Stimulated activated CD4-positive, alpha-beta T cell treated with anti-CD3 and anti-CD28 coated beads, Interleukin-2, amount 100 ng/mL, for 48 hours (primary cell): ENCODE results near the gene CCDC177.
A peak's percentile ranks its signal among the peaks of the same experiment; 100 is the strongest.

Experiments used
- DNase-seq, 2 donors: peaks; one replicate each; pipeline ENCODE4 v3.0.0-alpha.2; 2020

Gene CCDC177

DNA sequence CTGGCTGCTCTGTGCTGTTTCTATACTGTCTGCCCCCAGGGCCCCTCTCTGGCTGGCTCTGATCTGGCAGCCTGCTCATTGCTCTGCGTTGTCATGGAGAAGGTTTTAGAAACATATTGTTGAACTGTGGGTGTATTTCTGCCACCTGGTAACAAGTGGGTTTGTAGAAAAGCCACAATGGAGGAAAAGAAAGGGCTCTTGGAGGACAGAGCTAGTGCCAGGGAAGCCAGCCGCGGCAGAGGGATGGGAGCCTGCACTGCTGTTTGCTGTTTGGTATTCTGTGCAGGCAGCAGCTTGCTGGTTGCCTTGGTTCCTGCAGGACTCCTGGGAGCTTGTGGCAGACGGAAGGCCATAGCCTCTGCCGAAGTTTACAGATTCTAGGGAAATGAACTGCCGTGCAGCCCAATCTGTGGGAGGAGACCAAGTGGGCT is 15.1 kb downstream of the CCDC177 start:
- no peak for DNase-seq

- no peak for DNase-seq
Observed at GRCh38 chr14:69558774-69559173, 15.9 kb downstream of the CCDC177 start.

- no peak for DNase-seq
Observed at GRCh38 chr14:69554500-69554899, 20.2 kb downstream of the CCDC177 start.

GRCh38 chr14:69553252-69553651 is 21.4 kb downstream of the CCDC177 start:
- no peak for DNase-seq

DNA sequence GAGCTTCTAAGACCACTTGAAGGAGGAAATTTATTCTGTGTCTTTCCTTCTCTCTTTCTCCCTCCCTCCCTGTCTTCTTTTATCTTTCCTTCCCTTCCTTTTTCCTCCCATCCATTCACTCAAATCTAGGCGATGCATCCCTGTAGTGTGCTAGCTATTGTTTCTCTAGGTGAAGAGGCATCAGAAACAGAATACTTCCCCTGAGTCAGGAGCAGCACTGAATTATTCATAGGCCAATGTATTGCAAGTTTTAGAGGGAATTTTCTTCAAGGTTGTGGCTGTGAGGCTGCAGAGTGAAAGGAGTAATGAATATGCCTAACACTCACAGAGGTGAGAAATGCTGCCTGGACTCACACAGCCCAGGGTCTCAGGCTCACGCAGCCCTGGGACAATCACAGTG is 23.2 kb downstream of the CCDC177 start:
- no peak for DNase-seq

GRCh38 chr14:69548566-69548965 is 26.1 kb downstream of the CCDC177 start:
- no peak for DNase-seq

GRCh38 chr14:69547701-69548348 is 26.8 kb downstream of the CCDC177 start:
- DNase-seq = peak; percentile 17 to 47

DNA sequence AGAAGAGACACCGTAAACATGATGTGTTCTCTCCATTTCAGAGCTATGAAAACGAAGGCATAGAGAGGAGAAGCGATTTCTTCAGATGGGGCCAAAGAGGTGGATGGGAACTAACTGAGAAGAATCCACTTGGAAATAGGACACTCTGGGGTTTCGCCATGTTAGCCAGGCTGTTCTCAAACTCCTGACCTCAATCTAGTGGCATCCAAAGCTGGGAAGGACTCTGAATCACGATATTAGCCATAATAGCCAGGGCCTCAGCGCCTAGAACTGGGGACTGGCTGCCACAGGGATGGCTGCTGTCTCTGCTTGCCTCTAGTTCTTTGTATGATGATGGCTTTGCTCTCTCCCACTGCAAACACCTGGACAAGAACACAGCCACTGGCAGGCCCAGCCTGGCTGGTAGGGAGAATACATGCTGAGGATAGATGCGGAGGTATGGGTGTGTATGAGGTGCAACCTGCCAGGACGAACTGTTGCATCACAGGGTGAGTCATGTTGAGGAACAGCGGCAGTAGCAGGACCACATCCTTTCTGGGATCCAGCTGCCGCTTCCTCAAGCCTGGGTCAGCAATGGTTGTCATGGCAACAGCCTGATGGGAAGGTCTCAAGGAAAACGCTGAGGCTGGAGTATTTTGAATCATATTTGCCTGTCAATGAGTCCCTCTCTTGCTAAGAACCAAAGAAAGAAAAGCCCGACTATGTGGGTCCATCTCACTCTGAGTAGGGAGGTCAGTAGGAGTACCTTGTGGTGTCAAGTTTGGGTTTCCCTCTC is 31.1 kb downstream of the CCDC177 start:
- DNase-seq = peak; percentile 5 to 9

DNA sequence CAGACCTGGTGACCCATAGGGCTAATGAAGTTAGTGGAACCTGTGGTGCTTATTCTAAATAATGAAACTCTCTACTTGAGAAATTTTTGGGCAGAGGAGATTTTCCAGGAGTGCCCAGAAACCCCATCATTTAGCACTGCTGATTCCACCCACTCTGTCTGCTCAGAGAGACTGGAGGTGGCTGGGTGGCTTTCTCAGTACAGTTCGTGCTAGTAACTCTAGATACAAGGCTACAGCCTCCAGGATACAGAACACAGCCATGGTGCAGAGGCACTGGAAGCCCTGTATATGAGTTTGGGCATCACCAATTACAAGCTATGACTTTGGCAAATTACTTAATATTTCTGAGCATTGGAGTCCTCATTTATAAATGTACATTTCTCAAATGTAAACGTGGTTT is 32.4 kb downstream of the CCDC177 start:
- DNase-seq = no peak

GRCh38 chr14:69540654-69541335 is 33.9 kb downstream of the CCDC177 start:
- DNase-seq = no peak

GRCh38 chr14:69539631-69540410 is 34.9 kb downstream of the CCDC177 start:
- no peak for DNase-seq

GRCh38 chr14:69538766-69539165 is 35.9 kb downstream of the CCDC177 start:
- no peak for DNase-seq

- DNase-seq = no peak
Observed at GRCh38 chr14:69537900-69538299, 36.8 kb downstream of the CCDC177 start.

GRCh38 chr14:69536971-69537370 is 37.7 kb downstream of the CCDC177 start:
- no peak for DNase-seq

- DNase-seq = no peak
Observed at GRCh38 chr14:69535230-69535848, 39.3 kb downstream of the CCDC177 start.

DNA sequence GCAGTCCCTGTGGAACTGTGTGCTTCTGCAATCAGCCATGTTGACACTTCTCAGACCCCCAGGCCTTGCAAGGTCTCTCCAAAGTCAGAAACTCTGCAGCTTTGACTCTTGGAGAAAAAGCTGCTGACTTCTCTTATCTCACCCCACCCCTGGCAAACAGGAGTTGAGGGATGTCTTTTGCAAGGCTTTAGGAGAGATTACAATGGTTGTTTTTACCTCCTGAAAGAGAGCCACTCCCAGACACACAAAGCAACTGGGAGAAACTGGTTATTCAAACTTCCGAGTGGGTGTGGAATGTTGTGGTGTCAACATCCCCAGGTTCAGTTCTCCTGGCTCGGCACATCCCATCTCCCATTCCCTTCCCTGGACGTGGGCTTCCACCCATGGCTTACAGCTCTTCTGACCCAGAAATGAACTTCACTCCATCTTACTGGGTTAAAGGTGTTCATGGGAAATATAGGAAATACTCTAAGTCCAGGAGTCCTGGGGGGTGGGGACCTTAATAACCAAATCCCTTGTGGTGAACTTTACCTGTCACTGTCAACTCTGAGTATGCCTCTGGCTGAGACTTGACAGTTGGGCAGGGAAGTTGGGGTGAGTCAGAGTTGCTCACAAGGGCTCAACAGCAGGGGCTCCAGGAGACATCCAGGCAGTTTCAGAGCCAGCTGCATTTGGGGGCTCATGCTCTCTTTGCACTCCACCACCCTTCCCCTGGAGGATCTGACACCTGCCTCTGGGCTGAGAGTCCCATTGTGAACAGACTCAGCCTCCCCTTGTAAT is 41.9 kb downstream of the CCDC177 start:
- DNase-seq = no peak

- no peak for DNase-seq
Observed at GRCh38 chr14:69531135-69531534, 43.5 kb downstream of the CCDC177 start.

DNA sequence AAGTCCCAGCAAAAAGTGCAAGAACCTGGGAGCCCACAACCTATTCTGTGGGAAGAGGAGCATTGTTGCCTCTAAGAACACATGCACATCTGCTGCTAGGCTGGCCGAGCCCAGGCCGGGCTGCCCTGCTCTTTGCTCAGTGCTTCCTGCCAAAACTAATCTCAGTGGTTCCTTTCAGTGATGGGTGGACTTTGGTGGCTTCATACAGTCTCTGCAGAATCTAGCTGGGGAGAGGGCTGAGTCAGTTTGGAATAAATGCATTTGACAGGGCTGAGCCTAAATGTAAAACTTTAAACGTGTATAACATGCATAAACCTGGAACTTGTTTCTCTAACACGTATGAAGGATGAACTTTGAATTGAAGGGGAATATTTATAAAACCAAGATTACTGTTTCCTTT is 44.6 kb downstream of the CCDC177 start:
- DNase-seq = no peak

DNA sequence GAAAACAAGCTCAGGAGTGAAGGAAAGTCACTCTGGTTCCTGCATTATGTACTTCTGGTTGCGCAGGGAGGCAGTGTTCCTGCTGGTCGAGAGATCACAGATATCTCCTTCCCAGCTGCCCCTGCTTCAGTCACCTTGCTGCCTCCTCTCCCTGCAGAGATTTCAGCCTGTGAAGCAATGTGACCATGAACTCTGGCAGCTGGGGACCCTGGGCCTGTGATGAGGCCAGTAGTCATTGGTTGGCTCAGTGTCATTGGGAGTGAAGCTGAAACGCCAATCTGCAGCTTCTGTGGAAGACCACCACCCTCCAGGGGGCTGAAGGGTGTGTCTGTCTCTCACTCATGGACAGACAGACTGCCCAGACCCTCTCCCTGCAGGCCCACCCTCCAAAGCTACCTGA is 45.1 kb downstream of the CCDC177 start:
- DNase-seq = no peak

DNA sequence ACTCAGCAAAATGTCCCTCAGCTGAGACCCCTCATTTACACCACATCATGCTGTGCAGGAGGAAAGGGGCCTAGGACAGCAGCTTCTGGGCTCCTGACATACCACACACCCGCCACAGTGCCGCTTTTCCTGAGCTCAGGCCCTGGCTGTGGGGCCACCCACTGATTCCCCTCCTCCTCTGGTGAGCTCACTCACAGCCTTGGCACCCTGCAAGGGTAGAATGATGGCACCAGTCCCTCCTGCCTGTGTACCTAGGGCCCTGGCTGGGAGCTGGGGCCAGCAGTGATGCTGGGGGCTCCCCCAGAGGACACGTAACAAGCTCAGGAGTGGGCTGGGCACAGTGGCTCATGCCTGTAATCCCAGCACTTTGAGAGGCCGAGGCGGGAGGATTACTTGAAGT is 45.7 kb downstream of the CCDC177 start:
- no peak for DNase-seq

DNA sequence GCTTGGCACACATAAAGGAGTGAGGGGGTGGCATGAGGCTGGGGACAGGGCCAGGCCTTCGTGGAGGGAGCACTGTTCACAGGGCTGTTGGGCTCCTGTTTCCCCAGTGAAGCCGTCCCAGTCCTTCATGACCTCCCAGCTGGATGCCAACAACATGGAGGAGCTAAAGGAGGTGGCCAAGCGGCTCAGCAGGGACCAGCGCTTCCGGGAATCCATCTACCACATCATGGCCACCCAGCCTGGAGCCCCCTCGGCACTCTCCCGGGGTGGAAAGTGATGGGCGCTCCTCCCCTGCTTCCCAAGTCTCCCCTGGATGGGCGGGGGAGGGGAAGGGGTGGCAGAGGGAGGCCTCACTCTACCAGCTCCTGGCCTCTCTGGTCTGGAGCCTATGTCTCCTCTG is 46.5 kb downstream of the CCDC177 start:
- no peak for DNase-seq

DNA sequence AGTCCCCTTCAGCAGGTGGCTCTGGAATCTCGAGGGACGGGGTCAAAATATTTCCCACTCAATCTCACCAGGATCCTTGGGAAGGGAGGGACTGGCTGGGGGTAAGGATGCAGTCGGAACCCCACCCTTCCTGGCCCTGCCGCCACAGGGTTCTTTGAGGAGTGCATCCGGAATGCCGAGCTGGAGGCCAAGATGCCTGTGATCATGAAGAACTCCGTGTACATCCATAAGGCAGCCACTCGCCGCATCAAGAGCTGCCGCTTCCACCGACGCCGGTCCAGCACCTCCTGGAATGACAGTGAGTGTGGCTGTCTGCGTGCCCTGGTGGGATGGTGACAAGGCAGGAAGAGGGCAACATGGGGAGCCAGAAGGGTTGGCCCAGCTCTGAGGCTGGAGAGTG is 47.0 kb downstream of the CCDC177 start:
- DNase-seq = no peak
